ENCODE results near the gene TRABD2A.
"Not testable (repeated sequence)": the region's sequence is repeated elsewhere in the genome, so short reads cannot be mapped to it uniquely, and the experiment has no call there.

TRABD2A gene

GRCh38 chr2:84915675-84916074 lies 34.8 kb upstream of the TRABD2A start:
- not testable (repeated sequence) for H3K4me3 ChIP-seq (ENCODE audit: low read length); DNase-seq (ENCODE audit: low read depth, low spot score); H3K4me1 ChIP-seq (ENCODE audit: control insufficient read depth, insufficient read depth, low read length); H3K36me3 ChIP-seq (ENCODE audit: control insufficient read depth, insufficient read depth, low read length); H3K9me3 ChIP-seq (ENCODE audit: control insufficient read depth, insufficient read depth, low read length); H3K27me3 ChIP-seq (ENCODE audit: control insufficient read depth, insufficient read depth, low read length); H3K27ac ChIP-seq (ENCODE audit: low read length)
- no CpG with 5 or more reads among the region's 24 CpGs for WGBS (ENCODE audit: insufficient coverage, insufficient read length)

GRCh38 chr2:84914334-84914733 lies 33.5 kb upstream of the TRABD2A start:
- no peak for DNase-seq (ENCODE audit: low read depth, low spot score)

DNA sequence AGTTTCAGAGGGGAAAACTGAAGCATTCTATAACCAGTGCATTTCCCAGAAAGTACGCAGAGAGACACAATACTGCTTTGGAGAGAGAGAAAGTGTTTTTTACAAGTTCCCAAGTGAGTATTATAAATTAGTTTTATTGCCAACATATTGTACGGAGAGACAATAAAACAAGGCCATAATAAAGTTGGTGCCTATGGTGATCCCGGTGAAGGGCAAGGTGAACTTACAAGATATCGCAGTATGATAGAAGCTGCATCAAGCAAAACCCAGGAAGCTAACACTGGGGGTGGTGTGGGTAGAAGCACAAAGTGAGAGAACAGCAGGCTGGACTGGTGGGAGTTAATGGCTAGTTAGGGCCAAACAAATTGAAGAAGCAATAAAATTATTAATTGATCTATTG lies 32.1 kb upstream of the TRABD2A start:
- no peak for DNase-seq (ENCODE audit: low read depth, low spot score)
- Histone ChIP-seq H3K27me3 (ENCODE audit: control insufficient read depth, insufficient read depth, low read length) (no peaks in the 10 kb centered on the region), H3K4me3 (ENCODE audit: low read length) (no peak overlapping the region), H3K36me3 (ENCODE audit: control insufficient read depth, insufficient read depth, low read length) (peaks cover 4% of the 10 kb centered on the region; the same call in 1 of the 2 replicates), H3K4me1 (ENCODE audit: control insufficient read depth, insufficient read depth, low read length) (no peaks in the 10 kb centered on the region), H3K27ac (ENCODE audit: low read length) (no peak overlapping the region), H3K9me3 (ENCODE audit: control insufficient read depth, insufficient read depth, low read length) (no peaks in the 10 kb centered on the region)
- WGBS (ENCODE audit: insufficient coverage, insufficient read length) = no CpG with 5 or more reads among the region's 4 CpGs

More at GRCh38 chr2:84914334-84914733, 33.5 kb upstream of the TRABD2A start:
- Histone ChIP-seq H3K4me1 (ENCODE audit: control insufficient read depth, insufficient read depth, low read length) (no peaks in the 10 kb centered on the region), H3K27me3 (ENCODE audit: control insufficient read depth, insufficient read depth, low read length) (no peaks in the 10 kb centered on the region), H3K27ac (ENCODE audit: low read length) (no peak overlapping the region), H3K9me3 (ENCODE audit: control insufficient read depth, insufficient read depth, low read length) (no peaks in the 10 kb centered on the region), H3K36me3 (ENCODE audit: control insufficient read depth, insufficient read depth, low read length) (peaks cover under 1% of the 10 kb centered on the region; the same call in 1 of the 2 replicates), H3K4me3 (ENCODE audit: low read length) (no peak overlapping the region)
- 100% methylated on average over 2 of the region's 6 CpGs for WGBS (ENCODE audit: insufficient coverage, insufficient read length)

GRCh38 chr2:84911135-84911678 lies 30.3 kb upstream of the TRABD2A start:
- Histone ChIP-seq H3K4me1 (ENCODE audit: control insufficient read depth, insufficient read depth, low read length) (no peaks in the 10 kb centered on the region), H3K27me3 (ENCODE audit: control insufficient read depth, insufficient read depth, low read length) (no peaks in the 10 kb centered on the region), H3K4me3 (ENCODE audit: low read length) (no peak overlapping the region), H3K27ac (ENCODE audit: low read length) (no peak overlapping the region), H3K36me3 (ENCODE audit: control insufficient read depth, insufficient read depth, low read length) (peaks cover 4% of the 10 kb centered on the region; the same call in 1 of the 2 replicates), H3K9me3 (ENCODE audit: control insufficient read depth, insufficient read depth, low read length) (no peaks in the 10 kb centered on the region)
- DNase-seq (ENCODE audit: low read depth, low spot score) = no peak
- WGBS (ENCODE audit: insufficient coverage, insufficient read length) = no CpG with 5 or more reads among the region's 5 CpGs

DNA sequence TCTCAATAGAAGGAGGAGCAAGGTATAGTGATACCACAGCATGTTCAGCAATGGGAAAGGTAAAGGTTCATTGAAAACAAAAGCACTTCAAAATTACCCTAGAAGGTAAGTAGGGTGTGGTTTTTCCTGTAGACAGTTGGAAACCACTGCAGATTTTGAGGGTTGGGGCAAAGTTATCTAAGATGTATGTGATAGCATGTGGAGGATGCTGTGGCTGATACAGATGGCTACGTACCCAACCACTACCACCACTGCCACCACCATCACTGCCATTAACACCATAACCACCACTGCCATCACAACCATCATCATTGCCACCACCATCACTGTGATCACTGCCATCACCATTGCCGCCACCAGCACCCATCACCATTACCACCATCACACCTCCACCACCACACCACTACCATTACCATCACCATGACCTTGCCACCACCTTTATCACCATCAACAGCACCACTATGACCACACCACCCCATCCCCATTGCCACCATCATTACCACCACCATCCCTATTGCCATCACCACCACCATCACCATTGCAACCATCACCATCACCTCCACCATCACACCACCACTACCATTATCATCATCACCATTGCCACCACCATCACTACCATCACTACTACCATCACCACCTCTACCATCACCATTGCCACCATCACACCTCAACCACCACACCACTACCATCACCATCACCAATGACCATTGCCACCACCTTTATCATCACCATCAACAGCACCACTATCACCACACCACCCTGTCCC lies 28.2 kb upstream of the TRABD2A start:
- DNase-seq (ENCODE audit: low read depth, low spot score) = no peak
- Histone ChIP-seq H3K36me3 (ENCODE audit: control insufficient read depth, insufficient read depth, low read length) (peaks cover 4% of the 10 kb centered on the region; the same call in 1 of the 2 replicates), H3K4me1 (ENCODE audit: control insufficient read depth, insufficient read depth, low read length) (no peaks in the 10 kb centered on the region), H3K9me3 (ENCODE audit: control insufficient read depth, insufficient read depth, low read length) (no peaks in the 10 kb centered on the region), H3K4me3 (ENCODE audit: low read length) (no peak overlapping the region), H3K27ac (ENCODE audit: low read length) (no peak overlapping the region), H3K27me3 (ENCODE audit: control insufficient read depth, insufficient read depth, low read length) (no peaks in the 10 kb centered on the region)
- no CpG with 5 or more reads among the region's 2 CpGs for WGBS (ENCODE audit: insufficient coverage, insufficient read length)

GRCh38 chr2:84906900-84907714 lies 26.2 kb upstream of the TRABD2A start:
- no CpG with 5 or more reads among the region's 15 CpGs for WGBS (ENCODE audit: insufficient coverage, insufficient read length)
- no peak for DNase-seq (ENCODE audit: low read depth, low spot score)
- Histone ChIP-seq H3K4me3 (ENCODE audit: low read length) (peak overlapping the region; percentile 81; the same call in 1 of the 2 replicates), H3K36me3 (ENCODE audit: control insufficient read depth, insufficient read depth, low read length) (peaks cover 4% of the 10 kb centered on the region; the same call in 1 of the 2 replicates), H3K27me3 (ENCODE audit: control insufficient read depth, insufficient read depth, low read length) (no peaks in the 10 kb centered on the region), H3K27ac (ENCODE audit: low read length) (no peak overlapping the region), H3K9me3 (ENCODE audit: control insufficient read depth, insufficient read depth, low read length) (no peaks in the 10 kb centered on the region), H3K4me1 (ENCODE audit: control insufficient read depth, insufficient read depth, low read length) (no peaks in the 10 kb centered on the region)

- no CpG with 5 or more reads among the region's 38 CpGs for WGBS (ENCODE audit: insufficient coverage, insufficient read length)
- no peak overlapping the region for H3K27ac ChIP-seq (ENCODE audit: low read length)
- no peak for DNase-seq (ENCODE audit: low read depth, low spot score)
Observed at GRCh38 chr2:84906108-84906899, 25.4 kb upstream of the TRABD2A start.

GRCh38 chr2:84905181-84906107 lies 24.6 kb upstream of the TRABD2A start, which contains the start of gene TMSB10:
TSS of gene TMSB10 (plus strand) at chr2:84905656.
- DNase-seq (ENCODE audit: low read depth, low spot score) = no peak
- Histone ChIP-seq H3K36me3 (ENCODE audit: control insufficient read depth, insufficient read depth, low read length) (peaks cover 4% of the 10 kb centered on the region; the same call in 1 of the 2 replicates), H3K4me1 (ENCODE audit: control insufficient read depth, insufficient read depth, low read length) (no peaks in the 10 kb centered on the region), H3K9me3 (ENCODE audit: control insufficient read depth, insufficient read depth, low read length) (no peaks in the 10 kb centered on the region), H3K4me3 (ENCODE audit: low read length) (peak within 1 kb of the TSS; percentile 81), H3K27me3 (ENCODE audit: control insufficient read depth, insufficient read depth, low read length) (no peaks in the 10 kb centered on the region), H3K27ac (ENCODE audit: low read length) (no peak within 1 kb of the TSS)
- no CpG with 5 or more reads among the region's 94 CpGs for WGBS (ENCODE audit: insufficient coverage, insufficient read length)

More at GRCh38 chr2:84906108-84906899, 25.4 kb upstream of the TRABD2A start:
- Histone ChIP-seq H3K9me3 (ENCODE audit: control insufficient read depth, insufficient read depth, low read length) (no peaks in the 10 kb centered on the region), H3K4me3 (ENCODE audit: low read length) (peak overlapping the region; percentile 81), H3K36me3 (ENCODE audit: control insufficient read depth, insufficient read depth, low read length) (peaks cover 4% of the 10 kb centered on the region; the same call in 1 of the 2 replicates), H3K4me1 (ENCODE audit: control insufficient read depth, insufficient read depth, low read length) (no peaks in the 10 kb centered on the region), H3K27me3 (ENCODE audit: control insufficient read depth, insufficient read depth, low read length) (no peaks in the 10 kb centered on the region)

DNA sequence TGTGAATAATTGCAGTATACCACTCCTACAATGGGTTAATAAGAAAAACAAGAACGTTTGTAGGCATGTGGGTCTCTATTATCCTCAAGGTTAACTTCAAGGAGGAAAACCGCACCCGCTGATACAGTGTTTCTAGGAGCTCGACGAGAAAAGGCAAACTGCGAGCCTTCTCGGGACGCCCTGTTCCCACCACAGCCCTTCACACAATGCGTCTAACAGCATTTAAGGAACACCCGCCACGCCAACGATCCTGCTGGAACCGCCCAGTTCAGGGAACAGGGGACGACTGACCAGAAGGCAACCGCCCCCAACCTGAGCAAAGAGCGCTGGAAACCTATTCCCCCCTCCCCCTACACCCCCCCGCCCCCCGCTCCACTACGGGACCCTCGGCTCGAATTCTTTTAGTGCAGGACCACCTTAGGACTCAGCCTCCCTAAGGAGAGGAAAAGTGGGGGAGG lies 23.9 kb upstream of the TRABD2A start:
- no CpG with 5 or more reads among the region's 21 CpGs for WGBS (ENCODE audit: insufficient coverage, insufficient read length)
- Histone ChIP-seq H3K27me3 (ENCODE audit: control insufficient read depth, insufficient read depth, low read length) (no peaks in the 10 kb centered on the region), H3K4me3 (ENCODE audit: low read length) (peak overlapping the region; percentile 81; the same call in 1 of the 2 replicates), H3K9me3 (ENCODE audit: control insufficient read depth, insufficient read depth, low read length) (no peaks in the 10 kb centered on the region), H3K4me1 (ENCODE audit: control insufficient read depth, insufficient read depth, low read length) (no peaks in the 10 kb centered on the region), H3K36me3 (ENCODE audit: control insufficient read depth, insufficient read depth, low read length) (peaks cover 4% of the 10 kb centered on the region; the same call in 1 of the 2 replicates), H3K27ac (ENCODE audit: low read length) (no peak overlapping the region)
- DNase-seq (ENCODE audit: low read depth, low spot score) = no peak

All from iPS DF 6.9 (cell line).